Neural cell (in vitro differentiated cells): ENCODE data around the gene PTPN7. TPM values are rescaled to one million over a fixed set of nuclear protein-coding genes. Genes with fewer than 3 reads are reported as not detected.

Source experiments
- H2AFZ ChIP-seq: fragments of 200-600, 300-800 bp; sonication (generic), shearing (Covaris generic); 2 replicates; pipeline ENCODE4 v1.6.0; 2014; ENCODE audit warnings: low read depth, mild to moderate bottlenecking, antibody characterized with exemption, low read length, moderate library complexity
- H3F3A ChIP-seq: fragments of 200-600 bp; shearing (Covaris generic); 2 replicates; pipeline ENCODE4 v1.6.1; 2016; ENCODE audit warnings: mild to moderate bottlenecking, moderate library complexity, mixed read lengths, antibody characterized with exemption, low read length; ENCODE audit not compliant: insufficient read depth, poor library complexity, severe bottlenecking
- H3K27ac ChIP-seq: fragments of 200-600, 300-800 bp; sonication (generic), shearing (Covaris generic); 2 replicates; pipeline ENCODE4 v1.5.1; 2014; ENCODE audit warnings: mild to moderate bottlenecking, low read length, moderate library complexity
- H3K27me3 ChIP-seq: fragments of 300-800, 200-600 bp; sonication (generic), shearing (Covaris generic); 2 replicates; pipeline ENCODE4 v1.6.0; 2014; ENCODE audit warnings: mild to moderate bottlenecking, low read depth, low read length, moderate library complexity; ENCODE audit not compliant: insufficient read depth
- H3K36me3 ChIP-seq: fragments of 300-800, 200-600 bp; sonication (generic), shearing (Covaris generic); 2 replicates; pipeline ENCODE4 v1.5.1; 2014; ENCODE audit warnings: mild to moderate bottlenecking, antibody characterized with exemption, low read length, moderate library complexity; ENCODE audit not compliant: insufficient read depth
- H3K4me2 ChIP-seq: fragments of 300-800, 200-600 bp; sonication (generic), shearing (Covaris generic); 2 replicates; pipeline ENCODE4 v1.6.0; 2014; ENCODE audit warnings: mild to moderate bottlenecking, low read length
- H3K4me3 ChIP-seq: fragments of 300-800, 200-600 bp; sonication (generic), shearing (Covaris generic); 2 replicates; pipeline ENCODE4 v1.5.1; 2014; ENCODE audit warnings: mild to moderate bottlenecking, low read length, moderate library complexity
- H3K79me2 ChIP-seq: fragments of 200-600 bp; shearing (Covaris generic); replicated peaks from 2 replicates; pipeline ENCODE4 v1.6.0; 2014; ENCODE audit warnings: mild to moderate bottlenecking, low read length, moderate library complexity; ENCODE audit not compliant: insufficient read depth
- H3K9ac ChIP-seq: fragments of 300-800, 200-600 bp; sonication (generic), shearing (Covaris generic); 2 replicates; pipeline ENCODE4 v1.6.1; 2016; ENCODE audit warnings: mild to moderate bottlenecking, low read length, mixed read lengths
- H3K9me2 ChIP-seq: fragments of 200-600 bp; shearing (Covaris generic); 2 replicates; pipeline ENCODE4 v1.6.1; 2016; ENCODE audit warnings: mild to moderate bottlenecking, low read length, mixed read lengths; ENCODE audit not compliant: insufficient read depth
- H3K9me3 ChIP-seq: fragments of 200-600, 300-800 bp; sonication (generic), shearing (Covaris generic); 2 replicates; pipeline ENCODE4 v1.6.1; 2016; ENCODE audit warnings: mild to moderate bottlenecking, mixed run types, low read length, moderate library complexity, mixed read lengths
- H4K20me1 ChIP-seq: fragments of 200-600 bp; shearing (Covaris generic); 2 replicates; pipeline ENCODE4 v1.6.1; 2016; ENCODE audit warnings: mild to moderate bottlenecking, mixed run types; ENCODE audit not compliant: insufficient read depth
- EP300 ChIP-seq: fragments of 450-650 bp; conservative IDR thresholded peaks from 2 replicates; pipeline ENCODE4 v1.6.1; 2014; ENCODE audit warnings: antibody characterized with exemption, mild to moderate bottlenecking, moderate library complexity; ENCODE audit not compliant: poor library complexity, severe bottlenecking
- EZH2 ChIP-seq: fragments of 200-600, 300-800 bp; shearing (Covaris generic), sonication (generic); IDR thresholded peaks from 2 replicates; pipeline ENCODE4 v1.6.1; 2014; ENCODE audit warnings: antibody characterized with exemption, low read length, borderline replicate concordance, mild to moderate bottlenecking; ENCODE audit not compliant: insufficient read depth, poor library complexity, severe bottlenecking
- MXI1 ChIP-seq: fragments of 450-650 bp; conservative IDR thresholded peaks from 2 replicates; pipeline ENCODE4 v1.6.1; 2014; ENCODE audit warnings: antibody characterized with exemption, mild to moderate bottlenecking; ENCODE audit not compliant: poor library complexity, severe bottlenecking
- POLR2AphosphoS5 ChIP-seq: IDR thresholded peaks from 2 replicates; pipeline ENCODE4 v1.6.1; 2012
- RAD21 ChIP-seq: fragments of 450-650 bp; conservative IDR thresholded peaks from 2 replicates; pipeline ENCODE4 v1.6.1; 2014; ENCODE audit warnings: antibody characterized with exemption, mild to moderate bottlenecking, moderate library complexity
- SMC3 ChIP-seq: fragments of 450-650 bp; conservative IDR thresholded peaks from 2 replicates; pipeline ENCODE4 v1.6.1; 2014; ENCODE audit warnings: antibody characterized with exemption, mild to moderate bottlenecking, moderate library complexity; ENCODE audit not compliant: poor library complexity
- TAF1 ChIP-seq: IDR thresholded peaks from 2 replicates; pipeline ENCODE4 v1.6.1; 2012; ENCODE audit warnings: low read depth
- polyA plus RNA-seq: library from polyadenylated mRNA; depleted of rRNA; stranded (reverse); fragments of >200 nt; gene quantifications from 2 replicates; pipeline ENCODE4 v1.2.3, GENCODE V29; 2014
- TF ChIP-seq, protein P1 (sequence below): IDR thresholded peaks from 2 replicates; pipeline ENCODE4 v1.6.1; 2012; ENCODE audit warnings: borderline replicate concordance
- TF ChIP-seq, protein P2 (sequence below): fragments of 450-650 bp; IDR thresholded peaks from 2 replicates; pipeline ENCODE4 v1.5.1; 2014; ENCODE audit warnings: antibody characterized with exemption, mild to moderate bottlenecking, moderate library complexity; ENCODE audit not compliant: poor library complexity, severe bottlenecking

The PTPN7 gene
- polyA plus RNA-seq, 1 donor from 2014 or later = 2.1 TPM

DNA sequence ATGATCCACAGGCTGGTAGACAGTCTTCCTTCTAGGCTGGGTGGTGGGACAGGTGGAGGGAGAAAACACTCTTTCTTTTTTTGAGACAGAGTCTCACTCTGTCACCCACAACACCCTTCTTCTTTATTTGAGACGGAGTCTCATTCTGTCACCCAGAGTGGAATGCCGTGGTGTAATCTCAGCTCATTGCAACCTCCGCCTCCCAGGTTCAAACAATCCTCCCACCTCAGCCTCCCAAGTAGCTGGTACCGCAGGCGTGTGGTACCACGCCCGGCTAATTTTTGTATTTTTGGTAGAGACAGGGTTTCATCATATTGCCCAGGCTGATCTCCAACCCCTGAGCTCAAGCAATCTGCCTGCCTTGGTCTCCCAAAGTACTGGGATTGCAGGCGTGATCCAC, 34.8 kb downstream of the PTPN7 start:
- H3K9me2 ChIP-seq = no peaks in the 10 kb centered on the region
- no peaks in the 10 kb centered on the region for H3K79me2 ChIP-seq
- no peaks in the 10 kb centered on the region for H4K20me1 ChIP-seq
- H3K27me3 ChIP-seq = no peaks in the 10 kb centered on the region
- no peak overlapping the region for H3K4me2 ChIP-seq
- TF ChIP-seq, protein P1, sequence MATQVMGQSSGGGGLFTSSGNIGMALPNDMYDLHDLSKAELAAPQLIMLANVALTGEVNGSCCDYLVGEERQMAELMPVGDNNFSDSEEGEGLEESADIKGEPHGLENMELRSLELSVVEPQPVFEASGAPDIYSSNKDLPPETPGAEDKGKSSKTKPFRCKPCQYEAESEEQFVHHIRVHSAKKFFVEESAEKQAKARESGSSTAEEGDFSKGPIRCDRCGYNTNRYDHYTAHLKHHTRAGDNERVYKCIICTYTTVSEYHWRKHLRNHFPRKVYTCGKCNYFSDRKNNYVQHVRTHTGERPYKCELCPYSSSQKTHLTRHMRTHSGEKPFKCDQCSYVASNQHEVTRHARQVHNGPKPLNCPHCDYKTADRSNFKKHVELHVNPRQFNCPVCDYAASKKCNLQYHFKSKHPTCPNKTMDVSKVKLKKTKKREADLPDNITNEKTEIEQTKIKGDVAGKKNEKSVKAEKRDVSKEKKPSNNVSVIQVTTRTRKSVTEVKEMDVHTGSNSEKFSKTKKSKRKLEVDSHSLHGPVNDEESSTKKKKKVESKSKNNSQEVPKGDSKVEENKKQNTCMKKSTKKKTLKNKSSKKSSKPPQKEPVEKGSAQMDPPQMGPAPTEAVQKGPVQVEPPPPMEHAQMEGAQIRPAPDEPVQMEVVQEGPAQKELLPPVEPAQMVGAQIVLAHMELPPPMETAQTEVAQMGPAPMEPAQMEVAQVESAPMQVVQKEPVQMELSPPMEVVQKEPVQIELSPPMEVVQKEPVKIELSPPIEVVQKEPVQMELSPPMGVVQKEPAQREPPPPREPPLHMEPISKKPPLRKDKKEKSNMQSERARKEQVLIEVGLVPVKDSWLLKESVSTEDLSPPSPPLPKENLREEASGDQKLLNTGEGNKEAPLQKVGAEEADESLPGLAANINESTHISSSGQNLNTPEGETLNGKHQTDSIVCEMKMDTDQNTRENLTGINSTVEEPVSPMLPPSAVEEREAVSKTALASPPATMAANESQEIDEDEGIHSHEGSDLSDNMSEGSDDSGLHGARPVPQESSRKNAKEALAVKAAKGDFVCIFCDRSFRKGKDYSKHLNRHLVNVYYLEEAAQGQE = no peak
- TF ChIP-seq, protein P2, sequence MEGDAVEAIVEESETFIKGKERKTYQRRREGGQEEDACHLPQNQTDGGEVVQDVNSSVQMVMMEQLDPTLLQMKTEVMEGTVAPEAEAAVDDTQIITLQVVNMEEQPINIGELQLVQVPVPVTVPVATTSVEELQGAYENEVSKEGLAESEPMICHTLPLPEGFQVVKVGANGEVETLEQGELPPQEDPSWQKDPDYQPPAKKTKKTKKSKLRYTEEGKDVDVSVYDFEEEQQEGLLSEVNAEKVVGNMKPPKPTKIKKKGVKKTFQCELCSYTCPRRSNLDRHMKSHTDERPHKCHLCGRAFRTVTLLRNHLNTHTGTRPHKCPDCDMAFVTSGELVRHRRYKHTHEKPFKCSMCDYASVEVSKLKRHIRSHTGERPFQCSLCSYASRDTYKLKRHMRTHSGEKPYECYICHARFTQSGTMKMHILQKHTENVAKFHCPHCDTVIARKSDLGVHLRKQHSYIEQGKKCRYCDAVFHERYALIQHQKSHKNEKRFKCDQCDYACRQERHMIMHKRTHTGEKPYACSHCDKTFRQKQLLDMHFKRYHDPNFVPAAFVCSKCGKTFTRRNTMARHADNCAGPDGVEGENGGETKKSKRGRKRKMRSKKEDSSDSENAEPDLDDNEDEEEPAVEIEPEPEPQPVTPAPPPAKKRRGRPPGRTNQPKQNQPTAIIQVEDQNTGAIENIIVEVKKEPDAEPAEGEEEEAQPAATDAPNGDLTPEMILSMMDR = no peak
- TF ChIP-seq EP300 = no peak
- no peak for TF ChIP-seq EZH2
- no peak for TF ChIP-seq SMC3
- TF ChIP-seq TAF1 = no peak
- no peak for TF ChIP-seq MXI1
- no peak for TF ChIP-seq RAD21
- TF ChIP-seq POLR2AphosphoS5 = no peak
- H3K9ac ChIP-seq = no peak overlapping the region
- no peaks in the 10 kb centered on the region for H3F3A ChIP-seq
- H3K9me3 ChIP-seq = no peaks in the 10 kb centered on the region
- H3K27ac ChIP-seq = no peak overlapping the region
- H3K36me3 ChIP-seq = no peaks in the 10 kb centered on the region
- no peak overlapping the region for H3K4me3 ChIP-seq
- no peak overlapping the region for H2AFZ ChIP-seq

DNA sequence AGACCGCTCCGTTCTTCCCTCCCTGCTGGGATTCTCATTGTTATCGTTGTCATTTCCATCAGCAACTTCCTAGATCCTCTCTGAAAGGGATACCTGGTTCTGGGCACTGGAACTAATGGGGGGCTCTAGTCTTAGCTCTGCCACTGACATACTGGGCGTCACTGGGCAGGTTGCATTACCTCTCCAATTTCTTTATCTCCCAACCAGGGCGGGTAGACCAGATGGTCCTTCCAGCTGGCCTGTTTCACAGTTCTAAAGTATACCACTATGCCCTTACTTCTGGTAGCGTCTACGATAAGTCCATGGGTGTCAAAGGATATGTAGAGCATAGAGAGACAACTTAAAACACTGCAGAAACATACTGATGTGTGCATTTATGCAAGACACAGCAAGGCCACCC, 36.3 kb downstream of the PTPN7 start:
- no peak overlapping the region for H3K9ac ChIP-seq
- H3K27ac ChIP-seq = no peak overlapping the region
- H3K36me3 ChIP-seq = no peaks in the 10 kb centered on the region
- no peaks in the 10 kb centered on the region for H3K27me3 ChIP-seq
- no peak overlapping the region for H3K4me3 ChIP-seq
- no peak overlapping the region for H3K4me2 ChIP-seq
- H3K79me2 ChIP-seq = no peaks in the 10 kb centered on the region
- H3F3A ChIP-seq = no peaks in the 10 kb centered on the region
- H3K9me3 ChIP-seq = no peaks in the 10 kb centered on the region
- H2AFZ ChIP-seq = no peak overlapping the region
- H4K20me1 ChIP-seq = no peaks in the 10 kb centered on the region
- no peak for TF ChIP-seq TAF1
- no peaks in the 10 kb centered on the region for H3K9me2 ChIP-seq

DNA sequence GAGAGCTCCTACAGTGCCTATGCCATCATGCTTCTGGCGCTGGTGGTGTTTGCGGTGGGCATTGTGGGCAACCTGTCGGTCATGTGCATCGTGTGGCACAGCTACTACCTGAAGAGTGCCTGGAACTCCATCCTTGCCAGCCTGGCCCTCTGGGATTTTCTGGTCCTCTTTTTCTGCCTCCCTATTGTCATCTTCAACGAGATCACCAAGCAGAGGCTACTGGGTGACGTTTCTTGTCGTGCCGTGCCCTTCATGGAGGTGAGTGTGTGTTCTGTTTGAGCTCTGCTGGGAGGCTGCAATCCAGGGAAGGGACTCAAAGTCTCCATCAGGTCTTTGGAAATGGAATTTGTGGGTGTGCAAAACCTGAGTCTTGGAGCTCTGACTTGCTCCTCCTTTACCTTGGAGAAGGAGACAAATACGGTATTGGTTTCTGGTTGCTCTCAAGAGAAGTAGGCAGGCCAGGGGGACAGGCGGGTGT, 37.0 kb downstream of the PTPN7 start:
- Histone ChIP-seq H3K36me3 (no peaks in the 10 kb centered on the region), H3K9ac (no peak overlapping the region), H2AFZ (no peak overlapping the region)

More for the DNA sequence above, 37.0 kb downstream of the PTPN7 start:
- no peaks in the 10 kb centered on the region for H3K9me3 ChIP-seq
- no peaks in the 10 kb centered on the region for H3K9me2 ChIP-seq
- TF ChIP-seq EP300 = no peak
- no peak for TF ChIP-seq SMC3
- TF ChIP-seq EZH2 = no peak
- TF ChIP-seq, protein P1 = no peak
- TF ChIP-seq, protein P2 = no peak
- TF ChIP-seq TAF1 = no peak
- no peak for TF ChIP-seq POLR2AphosphoS5
- no peak for TF ChIP-seq MXI1
- no peak for TF ChIP-seq RAD21
- no peaks in the 10 kb centered on the region for H3F3A ChIP-seq
- no peak overlapping the region for H3K27ac ChIP-seq
- H3K4me2 ChIP-seq = no peak overlapping the region
- no peaks in the 10 kb centered on the region for H4K20me1 ChIP-seq
- no peaks in the 10 kb centered on the region for H3K79me2 ChIP-seq
- H3K4me3 ChIP-seq = no peak overlapping the region
- H3K27me3 ChIP-seq = no peaks in the 10 kb centered on the region
